Lower lobe of right lung (tissue), 2 donors: ENCODE measurements around the gene PGAP2. TPM values are rescaled to one million over a fixed set of nuclear protein-coding genes. Genes with fewer than 3 reads are reported as not detected.
"Not testable (repeated sequence)": the region's sequence is repeated elsewhere in the genome, so short reads cannot be mapped to it uniquely, and the experiment has no call there.

Experiments
- ATAC-seq, 2 donors: fragments of 200-7000 bp; cut with Tn5 transposase; one replicate each; pipeline ENCODE4 v1.9.1; 2020 to 2022; ENCODE audit warnings: mild to moderate bottlenecking in 2 of 2, moderate library complexity in 2 of 2
- DNase-seq: peaks from one replicate; pipeline ENCODE4 v3.0.0-alpha.2; 2020
- H3K27ac ChIP-seq: fragments of 200-600 bp; one replicate; pipeline ENCODE4 v1.8.0; 2022
- H3K27me3 ChIP-seq: fragments of 200-600 bp; one replicate; pipeline ENCODE4 v1.8.0; 2022; ENCODE audit warnings: low read depth
- H3K36me3 ChIP-seq: fragments of 200-600 bp; one replicate; pipeline ENCODE4 v1.8.0; 2022; ENCODE audit warnings: mild to moderate bottlenecking
- H3K4me1 ChIP-seq: fragments of 200-600 bp; one replicate; pipeline ENCODE4 v1.8.0; 2022
- H3K4me3 ChIP-seq: fragments of 200-600 bp; one replicate; pipeline ENCODE4 v1.8.0; 2022; ENCODE audit warnings: mild to moderate bottlenecking
- H3K9me3 ChIP-seq: fragments of 200-600 bp; one replicate; pipeline ENCODE4 v1.8.0; 2022
- CTCF ChIP-seq: fragments of 200-600 bp; IDR thresholded peaks from one replicate; pipeline ENCODE4 v1.8.0; 2022; ENCODE audit warnings: antibody characterized with exemption, mild to moderate bottlenecking
- intact Hi-C: fragments of 100-400 bp; cut with DNase I; formaldehyde crosslinking; loops from one replicate; pipeline ENCODE4 v1.11.0; 2022
- total RNA-seq: library from RNA; stranded (reverse); fragmentation: NEBNext Ultra II Directional; extraction: Animal tissue kit (Norgen Biotek cat#: 25700); gene quantifications from one replicate; pipeline ENCODE4 v1.2.1, GENCODE V29; 2021
- donor health status: DM: no; HTN: yes; CAD: no; lungs with severe emphysema.

PGAP2 gene
- total RNA-seq, 1 donor from 2014 or later: 23.8 TPM

DNA sequence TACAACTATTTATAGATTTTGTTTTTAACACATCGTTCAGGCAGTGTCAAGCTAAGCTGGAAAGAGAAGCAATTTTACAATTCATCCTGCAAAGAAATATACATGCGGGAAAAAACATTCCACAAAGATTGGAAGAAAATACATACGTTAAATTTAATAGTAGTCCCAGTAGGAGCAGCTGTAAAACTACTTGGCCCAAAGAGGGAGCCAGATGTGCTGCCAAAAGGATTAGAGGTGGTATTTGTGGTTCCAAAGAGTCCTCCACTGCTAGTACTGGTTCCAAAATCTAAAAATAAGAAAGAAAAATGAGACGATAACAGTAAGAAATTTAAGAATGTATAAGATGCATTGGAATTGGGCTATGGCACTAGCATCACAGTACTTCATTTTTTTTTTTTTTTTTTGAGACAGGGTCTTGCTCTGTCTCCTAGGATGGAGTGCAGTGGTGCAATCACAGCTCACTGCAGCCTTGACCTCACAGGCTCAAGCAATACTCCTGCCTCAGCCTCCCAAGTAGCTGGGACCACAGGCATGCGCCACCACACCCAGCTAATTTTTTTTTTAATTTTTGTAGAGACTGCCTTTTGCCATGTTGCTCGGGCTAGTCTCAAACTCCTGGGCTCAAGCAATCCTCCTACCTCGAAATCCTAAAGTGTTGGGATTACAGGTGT is 32.5 kb upstream of the PGAP2 start:
- H3K27me3 ChIP-seq: no peaks in the 10 kb centered on the region
- H3K36me3 ChIP-seq: peaks cover 97% of the 10 kb centered on the region
- intact Hi-C loops: no loop called here
- TF ChIP-seq CTCF: no peak
- ATAC-seq (no peak), DNase-seq (no peak)
- H3K9me3 ChIP-seq: no peaks in the 10 kb centered on the region
- H3K4me1 ChIP-seq: peaks cover 2% of the 10 kb centered on the region
- H3K27ac ChIP-seq: no peak overlapping the region
- no peak overlapping the region for H3K4me3 ChIP-seq

GRCh38 chr11:3781423-3781822 is 26.9 kb upstream of the PGAP2 start:
- Histone ChIP-seq H3K4me1 (peaks cover 36% of the 10 kb centered on the region), H3K36me3 (peaks cover 49% of the 10 kb centered on the region), H3K27ac (no peak overlapping the region), H3K4me3 (no peak overlapping the region), H3K27me3 (no peaks in the 10 kb centered on the region), H3K9me3 (no peaks in the 10 kb centered on the region)
- intact Hi-C loops: no loop called here
- no peak for DNase-seq
- TF ChIP-seq CTCF: no peak
- ATAC-seq: peak; percentile 65 to 69

- peaks cover 51% of the 10 kb centered on the region for H3K4me1 ChIP-seq
- ATAC-seq: no peak
Measured at GRCh38 chr11:3782963-3783362, 25.4 kb upstream of the PGAP2 start.

DNA sequence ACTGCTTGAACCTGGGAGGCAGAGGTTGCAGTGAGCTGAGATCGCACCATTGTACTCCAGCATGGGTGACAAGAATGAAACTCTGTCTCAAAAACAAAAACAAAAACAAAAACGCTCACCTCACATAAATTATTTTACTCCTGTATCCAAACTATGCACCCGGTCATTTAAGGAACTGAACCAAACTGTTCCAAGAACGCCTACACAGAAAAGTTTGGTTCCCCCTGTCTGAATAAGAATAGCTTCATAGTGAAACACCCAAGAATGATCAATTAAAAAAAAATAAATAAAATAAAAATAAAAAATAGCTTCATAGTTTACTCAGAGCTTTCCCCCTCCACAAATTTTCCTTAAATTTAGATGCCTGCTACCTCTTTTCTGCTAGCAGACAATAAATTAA is 24.7 kb upstream of the PGAP2 start:
- DNase-seq: no peak
- Histone ChIP-seq H3K27ac (no peak overlapping the region), H3K36me3 (peaks cover 27% of the 10 kb centered on the region), H3K4me1 (peaks cover 56% of the 10 kb centered on the region), H3K4me3 (no peak overlapping the region), H3K27me3 (no peaks in the 10 kb centered on the region), H3K9me3 (no peaks in the 10 kb centered on the region)
- TF ChIP-seq CTCF: no peak
- intact Hi-C loops: no loop called here
- ATAC-seq: no peak

More at GRCh38 chr11:3782963-3783362, 25.4 kb upstream of the PGAP2 start:
- H3K36me3 ChIP-seq: peaks cover 34% of the 10 kb centered on the region
- no peak for TF ChIP-seq CTCF
- no peaks in the 10 kb centered on the region for H3K9me3 ChIP-seq
- H3K27me3 ChIP-seq: no peaks in the 10 kb centered on the region
- H3K27ac ChIP-seq: no peak overlapping the region
- no peak overlapping the region for H3K4me3 ChIP-seq
- intact Hi-C loops: no loop called here
- DNase-seq: no peak

GRCh38 chr11:3786781-3787428 is 21.5 kb upstream of the PGAP2 start:
- Histone ChIP-seq H3K27ac (peak overlapping the region; percentile 61), H3K9me3 (no peaks in the 10 kb centered on the region), H3K27me3 (no peaks in the 10 kb centered on the region), H3K4me3 (no peak overlapping the region), H3K4me1 (peaks cover 54% of the 10 kb centered on the region), H3K36me3 (peaks cover 12% of the 10 kb centered on the region)
- ATAC-seq: no peak
- no peak for DNase-seq
- no peak for TF ChIP-seq CTCF
- intact Hi-C loops: no loop called here

- H3K27me3 ChIP-seq, intact Hi-C loops, H3K4me3 ChIP-seq, ATAC-seq, H3K27ac ChIP-seq, H3K9me3 ChIP-seq, DNase-seq: not testable (repeated sequence)
- Histone ChIP-seq H3K36me3 (peaks cover 40% of the 10 kb centered on the region), H3K4me1 (peaks cover 35% of the 10 kb centered on the region)
Measured at GRCh38 chr11:3794387-3794786, 14.0 kb upstream of the PGAP2 start.
